Measurements from ENCODE around the gene TMEM95. TPM values are rescaled to one million over a fixed set of nuclear protein-coding genes. Genes with fewer than 3 reads are reported as not detected.

The TMEM95 gene
- total RNA-seq, 2 donors from 2014 or later = not detected

DNA sequence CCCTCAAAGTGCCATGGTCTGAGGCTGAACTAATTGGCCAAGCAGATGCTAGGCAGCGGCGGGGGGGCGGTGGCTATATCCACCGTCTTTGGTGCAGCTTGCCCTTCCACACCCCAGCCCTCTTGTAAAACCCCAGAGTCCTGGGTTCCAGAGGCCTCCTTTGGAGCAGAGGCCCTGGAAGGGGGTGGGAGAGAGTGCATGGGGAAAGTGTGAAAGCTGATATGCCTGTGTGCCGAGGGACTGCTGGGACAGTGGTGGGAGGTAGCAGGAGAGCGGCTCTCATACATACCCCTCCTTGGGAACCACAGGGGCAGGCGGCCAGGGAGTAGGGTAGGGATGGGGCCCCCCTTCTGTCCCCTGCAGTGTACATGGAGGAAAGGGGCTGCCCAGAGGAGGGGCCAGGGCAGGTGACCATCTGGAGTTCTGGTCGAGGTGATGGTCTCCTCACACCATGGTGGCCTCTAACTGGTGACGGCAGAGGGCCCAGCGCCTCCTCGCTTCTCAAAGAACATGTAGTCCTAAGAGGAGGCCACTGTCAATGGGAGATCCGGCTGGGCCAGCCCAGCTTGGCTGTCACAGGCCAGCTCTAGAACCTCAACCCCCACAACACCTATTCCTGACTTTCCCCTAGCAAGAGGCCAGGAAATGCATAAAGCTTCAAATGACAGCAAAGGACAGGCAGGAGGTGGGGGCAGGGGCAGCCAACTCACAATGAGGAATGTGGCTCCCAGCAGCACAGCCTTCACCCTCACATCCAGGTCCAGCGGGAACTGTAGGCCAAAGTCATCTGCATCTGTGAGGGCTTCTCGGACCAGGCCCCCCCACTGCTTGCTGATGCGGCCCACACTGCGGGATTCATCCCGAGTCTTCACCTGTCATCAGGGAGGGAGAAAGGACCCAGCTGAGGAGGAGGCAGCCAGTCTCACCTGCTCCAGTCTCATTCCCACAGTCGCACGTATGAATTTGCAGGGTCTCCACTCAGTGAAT is 35.3 kb downstream of the TMEM95 start:
- ATAC-seq (no peak), DNase-seq (no peak)
- intact Hi-C loops (cut with DNase I, micrococcal nuclease) = no loop called here

GRCh38 chr17:7391307-7391706 is 36.4 kb downstream of the TMEM95 start:
- intact Hi-C loops (cut with DNase I, micrococcal nuclease) = no loop called here
- DNase-seq = no peak
- ATAC-seq = no peak

GRCh38 chr17:7392696-7393612 is 38.0 kb downstream of the TMEM95 start:
- intact Hi-C loops (cut with DNase I, micrococcal nuclease) = no loop called here
- ATAC-seq (no peak), DNase-seq (no peak)

DNA sequence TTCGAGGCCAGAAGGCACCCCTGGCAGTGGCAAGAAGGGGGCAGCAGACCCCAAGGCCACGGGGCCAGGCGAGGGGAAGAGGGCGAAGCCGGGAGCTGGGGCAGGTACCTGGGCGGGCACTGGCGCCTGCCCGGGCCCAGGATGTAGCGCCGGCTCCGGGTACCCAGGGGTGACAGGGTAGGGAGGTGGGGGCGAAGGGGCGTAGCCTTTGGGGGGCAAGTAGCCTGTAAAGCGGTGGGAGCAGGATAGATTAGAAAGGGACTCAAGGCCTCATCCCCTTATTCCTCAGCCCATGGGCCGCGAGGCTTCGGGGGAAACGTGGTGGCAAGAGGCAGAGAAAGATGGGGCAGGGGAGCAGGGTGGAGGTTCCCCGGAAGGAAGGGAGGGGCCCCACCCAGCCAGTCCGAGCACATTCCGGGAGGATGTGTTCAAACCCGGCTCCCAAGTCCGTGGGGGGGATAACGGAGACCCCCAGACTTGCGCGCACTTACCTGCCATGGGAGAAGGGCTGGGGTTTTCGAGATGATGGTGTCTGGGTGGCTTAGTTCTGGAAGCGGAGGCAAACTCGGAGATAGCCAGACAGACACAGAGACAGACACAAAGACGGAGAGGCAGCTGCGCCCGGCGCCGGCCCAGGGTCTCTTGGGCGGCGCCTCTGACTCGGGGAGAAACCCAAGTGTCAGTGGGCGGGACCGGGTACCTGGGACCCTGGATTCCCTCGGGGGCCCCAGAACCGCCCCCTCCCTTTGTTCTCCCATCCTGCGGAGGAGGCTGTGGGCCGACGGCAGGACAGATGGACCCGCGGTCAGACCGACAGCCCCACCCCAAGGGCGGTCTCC is 38.9 kb downstream of the TMEM95 start:
- peak in 1 of 2 donors; percentile 67 for DNase-seq
- intact Hi-C loops (cut with DNase I, micrococcal nuclease) = no loop called here
- ATAC-seq = peak; percentile 31

DNA sequence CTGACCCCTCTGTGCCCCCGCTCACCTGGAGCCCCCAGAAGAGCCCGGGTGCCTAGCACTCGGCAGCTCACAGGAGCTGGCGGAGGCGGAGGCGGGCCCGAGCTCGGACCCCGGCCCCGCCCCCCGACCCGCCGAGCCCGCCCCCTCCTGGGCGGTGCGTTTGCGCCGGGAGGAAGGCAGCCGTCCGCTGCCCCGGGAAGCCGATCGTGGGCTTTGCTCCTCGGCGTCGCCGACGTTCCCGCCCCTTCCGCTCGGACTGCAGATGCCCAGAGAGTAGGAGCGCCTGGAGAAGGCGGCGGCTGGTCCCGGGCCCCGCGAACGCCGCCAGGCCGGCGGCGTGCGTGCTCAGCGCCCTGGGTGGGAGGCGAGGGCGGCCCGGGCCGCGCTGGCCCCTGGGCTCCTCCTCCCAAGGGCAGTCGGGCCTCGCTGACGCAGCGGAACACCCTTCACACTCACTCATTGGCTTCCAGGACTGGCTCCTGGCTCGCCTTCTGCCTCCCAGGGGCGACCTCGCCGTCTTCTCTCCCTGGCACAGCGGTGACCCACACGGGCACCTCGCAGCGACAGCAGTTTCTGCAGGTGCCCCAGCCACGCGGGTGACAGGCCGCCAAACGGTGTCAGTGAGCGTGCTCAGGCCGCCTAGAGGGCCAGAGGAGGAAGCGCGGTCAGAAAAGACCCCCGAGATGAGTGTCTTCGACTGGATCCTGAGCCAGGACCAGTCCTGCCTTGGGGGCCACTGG is 39.7 kb downstream of the TMEM95 start, which contains the start of gene PLSCR3:
Gene PLSCR3 (minus strand): TSS at position 74 of the 740 bp plus-strand sequence. CDS start 415 bp downstream, outside the sequence.
- DNase-seq (peak; percentile 88 to 89), ATAC-seq (peak; percentile 89)
- intact Hi-C loops (cut with DNase I, micrococcal nuclease) = no loop called here

DNA sequence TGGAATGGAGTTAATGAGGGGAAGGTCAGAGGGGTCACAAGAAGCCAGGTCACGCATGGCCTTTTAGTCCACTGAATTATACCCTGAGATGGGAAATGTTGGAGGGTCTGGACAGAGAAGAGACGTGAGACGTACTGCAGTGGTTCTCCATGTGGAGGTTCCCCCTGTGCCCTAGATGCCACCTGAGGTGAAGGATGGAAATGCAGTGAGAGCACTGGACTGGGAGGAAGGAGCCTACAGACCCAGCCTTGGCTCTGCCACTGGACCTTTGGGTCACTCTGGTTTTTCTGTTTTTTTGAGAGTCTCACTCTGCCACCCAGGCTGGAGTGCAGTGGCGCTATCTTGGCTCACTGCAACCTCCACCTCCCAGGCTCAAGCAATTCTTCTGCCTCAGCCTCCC is 41.2 kb downstream of the TMEM95 start:
- ATAC-seq (no peak), DNase-seq (no peak)
- intact Hi-C loops (cut with DNase I, micrococcal nuclease) = no loop called here

DNA sequence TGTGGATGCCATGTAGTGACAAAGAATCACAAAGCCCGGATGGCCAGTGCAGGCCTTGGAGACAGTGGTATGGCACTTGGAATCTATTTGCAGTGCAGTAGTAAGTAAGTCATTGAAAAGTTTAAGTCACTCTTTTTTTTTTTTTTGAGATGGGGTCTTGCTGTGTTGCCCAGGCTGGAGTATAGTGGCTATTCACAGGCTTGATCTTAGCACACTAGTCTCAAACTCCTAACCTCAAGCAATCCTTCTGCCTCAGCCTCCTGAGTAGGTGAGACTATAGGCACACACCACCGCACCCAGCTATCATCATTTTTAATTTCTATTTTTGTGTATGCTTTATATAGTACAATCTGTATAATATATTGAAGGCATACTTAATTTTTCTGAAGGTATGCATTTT is 43.7 kb downstream of the TMEM95 start:
- intact Hi-C loops (cut with DNase I, micrococcal nuclease) = no loop called here

DNA sequence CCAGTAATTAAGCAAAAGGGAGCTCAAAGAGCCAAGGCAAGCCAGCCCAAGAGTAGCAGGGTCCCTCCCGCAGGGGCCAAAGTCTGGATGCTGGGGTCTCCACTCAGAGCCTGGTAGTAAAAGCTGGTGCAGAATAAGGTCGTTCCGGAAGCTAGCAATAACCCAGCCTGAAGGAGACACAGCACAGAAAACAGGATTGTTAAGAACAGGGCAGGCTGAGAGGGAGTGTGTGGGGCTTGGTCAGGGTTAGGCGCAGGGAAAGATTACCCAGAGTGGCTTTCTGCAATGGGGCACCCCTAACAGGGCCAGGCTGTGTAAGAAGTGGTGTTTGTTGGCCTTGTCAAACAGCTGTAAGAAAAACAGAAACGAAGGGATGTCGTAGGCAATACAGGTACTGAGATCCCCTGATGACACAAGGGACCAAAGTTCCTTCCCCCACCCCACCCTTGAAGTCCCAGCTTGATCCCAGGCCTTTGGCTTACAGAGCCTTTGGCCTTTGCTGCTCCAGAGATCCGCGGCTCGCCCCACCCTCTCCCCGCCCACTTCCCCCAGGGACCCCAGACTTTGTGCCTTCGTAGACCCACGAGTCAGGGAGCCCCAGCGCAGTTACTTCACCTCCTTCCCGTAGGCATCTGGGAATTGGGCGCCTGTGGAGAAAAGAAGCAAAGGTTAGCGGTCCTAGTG is 48.2 kb downstream of the TMEM95 start:
- ATAC-seq = peak; percentile 67
- intact Hi-C loops (cut with DNase I, micrococcal nuclease) = no loop called here
- DNase-seq = peak; percentile 72 to 75

More for the DNA sequence above, 43.7 kb downstream of the TMEM95 start:
- DNase-seq (no peak), ATAC-seq (no peak)

GRCh38 chr17:7403727-7403976 is 48.7 kb downstream of the TMEM95 start:
- intact Hi-C loops (cut with DNase I, micrococcal nuclease) = no loop called here
- ATAC-seq (peak; percentile 34), DNase-seq (no peak)

DNA sequence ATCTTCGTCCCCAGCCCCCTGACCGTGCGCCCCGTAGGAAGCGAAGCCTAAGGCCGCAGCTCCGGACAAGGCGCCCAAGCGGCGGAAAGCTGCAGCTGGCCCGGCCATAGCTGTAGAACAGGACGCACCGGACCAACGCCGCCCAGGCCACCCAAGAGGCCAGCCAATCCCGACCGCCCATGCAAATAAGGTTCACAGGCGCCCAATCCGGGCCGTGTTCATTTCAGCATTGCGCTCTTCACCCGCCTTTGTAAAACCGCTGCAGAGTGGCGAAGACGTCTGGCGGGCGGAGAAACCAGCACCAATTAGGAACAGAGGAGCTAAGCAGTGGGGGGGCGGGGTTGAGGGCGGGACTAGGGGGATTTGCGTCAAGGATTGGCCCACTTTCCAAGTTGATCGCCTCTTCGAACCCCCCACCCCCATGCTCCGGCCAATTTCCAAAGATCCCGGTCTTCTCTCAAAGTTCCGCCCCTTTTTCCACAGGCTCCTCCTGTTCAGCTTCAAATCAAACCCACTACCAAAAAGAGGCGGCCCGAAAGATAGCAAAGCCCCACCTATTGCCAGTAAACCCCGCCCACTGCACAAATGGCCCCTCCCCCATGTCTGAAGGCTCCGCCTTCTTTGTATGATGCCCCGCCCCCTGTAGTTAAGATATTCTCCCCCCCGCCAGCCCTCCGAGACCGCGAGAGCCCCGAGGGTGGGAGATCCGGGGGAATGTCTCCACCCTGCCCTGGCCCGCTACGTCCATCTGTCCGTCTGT is 49.2 kb downstream of the TMEM95 start, which contains the start of gene TMEM256:
Gene TMEM256 (minus strand): TSS at position 121 of the 760 bp plus-strand sequence. CDS start 13 bp downstream, at position 108.
- DNase-seq (peak; percentile 97 to 99), ATAC-seq (peak; percentile 89)
- intact Hi-C loops (cut with DNase I, micrococcal nuclease) = no loop called here

DNA sequence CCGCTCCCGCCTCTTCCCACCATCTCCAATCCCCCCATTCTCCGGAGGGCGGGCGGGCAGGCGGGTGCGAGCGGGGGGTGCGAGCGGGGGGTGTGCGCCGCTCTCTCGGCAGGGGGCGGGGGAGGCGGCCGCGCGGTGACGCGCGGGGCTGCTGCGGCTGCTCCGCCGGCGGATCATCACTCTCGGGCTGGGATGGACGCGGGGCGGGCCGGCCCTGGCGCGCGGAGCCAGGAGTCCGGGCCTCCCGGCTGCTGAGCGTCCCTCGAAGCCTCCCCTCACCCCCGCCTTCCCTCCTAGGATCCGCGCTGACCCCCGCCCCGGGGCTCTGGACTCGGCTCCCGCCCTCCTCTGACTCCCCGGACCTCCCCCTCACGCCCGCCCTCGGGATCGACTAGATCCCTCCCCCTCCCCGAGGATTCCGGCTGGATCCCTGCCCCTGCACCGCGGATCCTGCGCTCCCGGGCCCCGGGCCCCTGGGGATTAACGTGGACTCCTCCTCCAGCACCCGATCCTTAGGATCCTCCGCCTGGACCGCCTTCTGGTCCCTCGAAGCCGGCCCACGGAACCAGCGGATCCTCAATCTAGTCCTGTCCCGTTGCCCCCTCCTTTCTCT is 49.9 kb downstream of the TMEM95 start:
- ATAC-seq = peak; percentile 12
- intact Hi-C loops (cut with DNase I, micrococcal nuclease) = no loop called here
- peak; percentile 52 to 73 for DNase-seq

- ATAC-seq = no peak
- intact Hi-C loops (cut with DNase I, micrococcal nuclease) = no loop called here
- DNase-seq = peak in 1 of 2 donors; percentile 27
Measured at GRCh38 chr17:7405350-7406234, 50.6 kb downstream of the TMEM95 start.

GRCh38 chr17:7406235-7406825 is 51.4 kb downstream of the TMEM95 start:
- DNase-seq (no peak), ATAC-seq (no peak)
- intact Hi-C loops (cut with DNase I, micrococcal nuclease) = no loop called here

Measured in left colon (tissue), 2 donors.